Measurements from ENCODE around the gene GRIK3. TPM values are rescaled to one million over a fixed set of nuclear protein-coding genes. Genes with fewer than 3 reads are reported as not detected.

Gene GRIK3
- total RNA-seq, 4 donors from 2014 or later = 0.75 to 9.8 (median 1.2) TPM

GRCh38 chr1:36861375-36861774, 172.9 kb downstream of the GRIK3 start:
- DNase-seq = no peak
- TF ChIP-seq POLR2AphosphoS5 (IDR thresholded peaks at IDR 0.05) (no peak), POLR2A (IDR thresholded peaks at IDR 0.05) (no peak)
- TF ChIP-seq, protein P1, sequence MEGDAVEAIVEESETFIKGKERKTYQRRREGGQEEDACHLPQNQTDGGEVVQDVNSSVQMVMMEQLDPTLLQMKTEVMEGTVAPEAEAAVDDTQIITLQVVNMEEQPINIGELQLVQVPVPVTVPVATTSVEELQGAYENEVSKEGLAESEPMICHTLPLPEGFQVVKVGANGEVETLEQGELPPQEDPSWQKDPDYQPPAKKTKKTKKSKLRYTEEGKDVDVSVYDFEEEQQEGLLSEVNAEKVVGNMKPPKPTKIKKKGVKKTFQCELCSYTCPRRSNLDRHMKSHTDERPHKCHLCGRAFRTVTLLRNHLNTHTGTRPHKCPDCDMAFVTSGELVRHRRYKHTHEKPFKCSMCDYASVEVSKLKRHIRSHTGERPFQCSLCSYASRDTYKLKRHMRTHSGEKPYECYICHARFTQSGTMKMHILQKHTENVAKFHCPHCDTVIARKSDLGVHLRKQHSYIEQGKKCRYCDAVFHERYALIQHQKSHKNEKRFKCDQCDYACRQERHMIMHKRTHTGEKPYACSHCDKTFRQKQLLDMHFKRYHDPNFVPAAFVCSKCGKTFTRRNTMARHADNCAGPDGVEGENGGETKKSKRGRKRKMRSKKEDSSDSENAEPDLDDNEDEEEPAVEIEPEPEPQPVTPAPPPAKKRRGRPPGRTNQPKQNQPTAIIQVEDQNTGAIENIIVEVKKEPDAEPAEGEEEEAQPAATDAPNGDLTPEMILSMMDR (IDR thresholded peaks at IDR 0.05) = no peak
- Histone ChIP-seq H3K36me3 (no peaks in the 10 kb centered on the region), H3K27ac (no peak overlapping the region), H3K9me3 (no peaks in the 10 kb centered on the region), H3K4me3 (no peak overlapping the region), H3K27me3 (no peaks in the 10 kb centered on the region), H3K4me1 (no peaks in the 10 kb centered on the region)
- in situ Hi-C loops (cut with MboI; ENCODE audit: low pct_ligation_motif_present in 1 of 4, low pct_unique_long_range_greater_than_20kb in 1 of 4, low sequenced_read_pairs in 3 of 4) (no loop called here), intact Hi-C loops (cut with DNase I; ENCODE audit: low total_unique reads) (no loop called here)
- WGBS, 2 donors (ENCODE audit: low coverage in 1 of 2) = 79% methylated on average over 2 of the region's 2 CpGs; no CpG with 5 or more reads in 1 of the 2 donors

DNA sequence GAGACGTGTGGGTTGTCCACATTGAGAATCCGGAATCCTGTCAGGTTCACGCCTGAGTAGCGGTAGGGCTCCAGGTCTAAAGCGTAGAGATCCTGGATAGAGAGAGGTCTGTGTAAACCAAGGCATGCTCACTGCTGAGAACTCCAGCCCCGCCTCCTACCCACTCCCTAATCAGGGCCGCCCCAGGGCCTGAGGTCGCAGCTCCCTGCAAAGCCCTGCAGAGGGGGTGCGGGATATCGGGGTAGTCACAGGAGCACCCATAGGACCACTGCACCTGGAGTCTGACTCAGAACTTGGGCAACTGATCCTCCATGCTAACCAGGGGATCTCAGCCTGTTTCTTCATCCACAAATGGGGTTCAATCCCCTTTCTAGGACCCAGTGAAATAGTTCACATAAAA, 174.4 kb downstream of the GRIK3 start:
- in situ Hi-C loops (cut with MboI; ENCODE audit: low pct_ligation_motif_present in 1 of 4, low pct_unique_long_range_greater_than_20kb in 1 of 4, low sequenced_read_pairs in 3 of 4) (no loop called here), intact Hi-C loops (cut with DNase I; ENCODE audit: low total_unique reads) (no loop called here)
- peaks cover 13% of the 10 kb centered on the region for H3K27me3 ChIP-seq
- DNase-seq = no peak
- H3K27ac ChIP-seq = no peak overlapping the region
- WGBS, 2 donors (ENCODE audit: low coverage in 1 of 2) = 77% methylated on average over 10 of the region's 10 CpGs; no CpG with 5 or more reads in 1 of the 2 donors
- H3K4me3 ChIP-seq = no peak overlapping the region
- no peak for TF ChIP-seq EP300 (IDR thresholded peaks at IDR 0.05; ENCODE audit: low read depth)
- no peak for TF ChIP-seq POLR2AphosphoS5 (IDR thresholded peaks at IDR 0.05)
- no peak for TF ChIP-seq POLR2A (IDR thresholded peaks at IDR 0.05)
- TF ChIP-seq, protein P1 (IDR thresholded peaks at IDR 0.05) = no peak
- no peaks in the 10 kb centered on the region for H3K9me3 ChIP-seq
- H3K4me1 ChIP-seq = no peaks in the 10 kb centered on the region
- H3K36me3 ChIP-seq = no peaks in the 10 kb centered on the region

GRCh38 chr1:36858981-36859380, 175.3 kb downstream of the GRIK3 start:
- no peak overlapping the region for H3K27ac ChIP-seq
- no peak for TF ChIP-seq EP300 (IDR thresholded peaks at IDR 0.05; ENCODE audit: low read depth)
- TF ChIP-seq, protein P1 (IDR thresholded peaks at IDR 0.05) = no peak
- TF ChIP-seq POLR2AphosphoS5 (IDR thresholded peaks at IDR 0.05) = no peak
- no peak for TF ChIP-seq POLR2A (IDR thresholded peaks at IDR 0.05)
- H3K9me3 ChIP-seq = no peaks in the 10 kb centered on the region
- in situ Hi-C loops (cut with MboI; ENCODE audit: low pct_ligation_motif_present in 1 of 4, low pct_unique_long_range_greater_than_20kb in 1 of 4, low sequenced_read_pairs in 3 of 4) = no loop called here
- H3K4me1 ChIP-seq = no peaks in the 10 kb centered on the region
- 85 to 94% methylated on average over 4 to 14 of the region's 14 CpGs for WGBS, 2 donors (ENCODE audit: low coverage in 1 of 2)
- H3K36me3 ChIP-seq = no peaks in the 10 kb centered on the region
- H3K27me3 ChIP-seq = peaks cover 22% of the 10 kb centered on the region
- no peak overlapping the region for H3K4me3 ChIP-seq
- intact Hi-C loops (cut with DNase I; ENCODE audit: low total_unique reads) = no loop called here
- no peak for DNase-seq

- Histone ChIP-seq H3K4me1 (no peaks in the 10 kb centered on the region), H3K27me3 (peaks cover 25% of the 10 kb centered on the region), H3K27ac (no peak overlapping the region), H3K36me3 (no peaks in the 10 kb centered on the region), H3K4me3 (no peak overlapping the region), H3K9me3 (no peaks in the 10 kb centered on the region)
- TF ChIP-seq, protein P1 (IDR thresholded peaks at IDR 0.05) = no peak
- TF ChIP-seq POLR2A (IDR thresholded peaks at IDR 0.05) (no peak), EP300 (IDR thresholded peaks at IDR 0.05; ENCODE audit: low read depth) (no peak), POLR2AphosphoS5 (IDR thresholded peaks at IDR 0.05) (no peak)
- in situ Hi-C loops (cut with MboI; ENCODE audit: low pct_ligation_motif_present in 1 of 4, low pct_unique_long_range_greater_than_20kb in 1 of 4, low sequenced_read_pairs in 3 of 4) (no loop called here), intact Hi-C loops (cut with DNase I; ENCODE audit: low total_unique reads) (no loop called here)
- DNase-seq = no peak
- WGBS, 2 donors (ENCODE audit: low coverage in 1 of 2) = 80 to 83% methylated on average over 2 to 5 of the region's 5 CpGs
Measured at GRCh38 chr1:36858553-36858952, 175.8 kb downstream of the GRIK3 start.
